ENCODE measurements around the gene GALNS.

The GALNS gene

DNA sequence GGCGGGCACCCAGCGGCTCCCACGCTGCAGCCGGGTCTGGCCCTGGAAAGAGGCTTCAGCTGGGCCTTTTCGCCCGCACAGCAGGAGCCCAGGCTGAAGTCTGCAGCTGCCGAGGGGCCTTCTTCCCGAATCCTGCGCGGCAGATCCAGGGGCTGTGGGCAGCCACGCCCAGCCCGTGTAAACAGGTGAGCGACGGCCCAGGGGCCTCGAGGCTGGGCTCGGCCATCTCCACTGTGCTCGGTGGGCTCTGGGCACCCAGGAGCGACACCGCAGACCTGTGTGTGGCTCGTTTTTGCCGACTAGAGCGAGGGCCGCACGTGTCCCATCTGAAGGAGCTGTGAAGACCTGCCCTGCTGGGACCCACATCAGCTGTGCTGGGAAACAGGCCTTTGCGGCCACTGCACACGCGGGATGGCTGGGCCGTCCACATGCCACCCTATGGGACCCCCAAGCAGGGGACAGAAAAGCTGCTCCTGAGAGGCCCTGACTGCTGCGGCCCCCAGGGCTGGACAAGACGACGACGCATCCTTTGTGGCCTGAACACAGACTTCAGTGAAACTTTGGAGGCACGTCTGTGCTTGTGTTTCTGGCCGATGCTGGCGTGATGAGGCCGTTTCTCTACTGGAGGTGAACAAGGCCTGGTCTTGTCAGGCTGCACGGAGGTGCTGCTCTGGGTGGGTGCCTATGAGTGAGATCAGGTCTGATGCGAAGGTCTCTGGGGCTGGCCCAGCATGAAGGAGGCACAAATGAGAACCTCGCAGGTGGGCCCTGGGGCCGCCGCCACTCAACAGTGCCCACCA is 39.8 kb downstream of the GALNS start:
- no peak for DNase-seq (ENCODE audit: low read depth in 2 of 2)

GRCh38 chr16:88815901-88816589 is 40.7 kb downstream of the GALNS start:
- peak in 1 of 2 donors; percentile 27 for DNase-seq (ENCODE audit: low read depth in 2 of 2)

- DNase-seq (ENCODE audit: low read depth in 2 of 2), result no peak
Measured at GRCh38 chr16:88815227-88815626, 41.5 kb downstream of the GALNS start.

GRCh38 chr16:88814144-88814502 is 42.6 kb downstream of the GALNS start:
- no peak for DNase-seq (ENCODE audit: low read depth in 2 of 2)

DNA sequence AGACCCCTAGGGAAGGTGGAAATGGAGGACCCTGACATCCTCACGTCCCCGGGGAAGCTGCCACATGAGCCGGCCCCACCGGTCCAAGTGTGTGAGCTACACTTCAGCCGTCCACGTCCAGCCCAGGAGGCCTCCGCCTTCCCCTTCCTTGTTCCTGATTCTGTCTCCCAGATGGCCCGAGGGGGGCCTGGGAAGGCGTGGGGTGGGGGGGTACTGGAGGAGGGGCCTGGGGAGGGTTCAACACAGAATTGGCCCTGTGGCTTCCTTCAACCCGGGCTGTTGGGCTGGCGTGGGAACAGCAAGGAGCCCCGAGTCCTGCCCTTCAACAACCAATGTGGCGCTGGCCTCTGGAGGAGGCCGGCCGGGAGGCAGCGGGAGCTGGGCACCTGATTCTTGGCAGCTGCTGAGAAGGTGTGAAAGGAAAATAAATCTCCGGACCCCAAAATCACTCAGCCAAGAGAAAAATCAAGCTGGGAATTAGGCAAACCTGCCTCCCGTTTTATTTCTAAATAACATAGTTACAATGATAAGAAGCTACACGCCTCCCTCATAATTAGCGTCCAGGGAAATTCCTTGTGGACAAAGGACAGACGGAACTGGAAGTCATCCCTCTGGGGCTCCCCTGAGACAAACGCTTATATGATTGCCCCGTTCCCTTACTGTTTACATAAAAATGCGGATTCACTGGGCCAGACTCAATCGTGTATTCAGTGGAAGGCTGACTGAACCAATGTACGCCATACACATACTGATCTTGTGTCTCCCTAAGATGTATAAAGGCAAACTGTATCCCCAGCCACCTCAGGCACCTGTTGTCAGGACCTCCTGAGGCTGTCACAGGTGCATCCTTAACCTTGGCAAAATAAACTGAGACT is 43.2 kb downstream of the GALNS start:
- DNase-seq (ENCODE audit: low read depth in 2 of 2), result no peak

DNA sequence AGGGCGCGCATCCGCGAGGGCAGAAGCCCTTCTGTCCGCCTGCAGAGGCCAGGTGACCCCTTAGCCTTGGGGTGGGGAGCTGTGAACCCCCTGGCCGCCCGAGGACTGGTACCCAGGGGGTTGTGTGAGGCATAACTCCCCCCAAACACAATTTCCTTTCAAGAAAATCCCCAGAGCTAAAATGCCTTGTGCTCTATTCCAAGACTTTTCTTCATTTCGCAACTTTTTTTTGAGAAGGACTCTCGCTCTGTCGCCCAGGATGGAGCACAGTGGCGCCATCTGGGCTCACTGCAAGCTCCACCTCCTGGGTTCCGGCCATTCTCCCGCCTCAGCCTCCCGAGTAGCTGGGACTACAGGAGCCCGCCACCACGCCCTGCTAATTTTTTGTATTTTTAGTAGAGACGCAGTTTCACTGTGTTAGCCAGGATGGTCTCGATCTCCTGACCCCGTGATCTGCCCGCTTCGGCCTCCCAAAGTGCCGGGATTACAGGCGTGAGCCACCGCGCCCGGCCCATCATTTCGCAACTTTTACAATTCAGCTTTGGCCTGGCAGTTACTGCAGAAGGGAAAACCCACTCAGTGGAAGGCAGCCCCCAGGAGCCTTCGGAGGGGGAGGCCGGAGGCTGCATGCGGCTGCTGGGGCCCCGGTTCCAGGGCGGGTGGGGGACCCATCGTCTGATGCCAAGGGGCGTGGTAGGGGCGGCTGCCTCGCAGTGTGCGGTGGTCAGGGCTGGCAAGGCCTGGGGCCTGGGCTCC is 44.1 kb downstream of the GALNS start:
- no peak for DNase-seq (ENCODE audit: low read depth in 2 of 2)

DNA sequence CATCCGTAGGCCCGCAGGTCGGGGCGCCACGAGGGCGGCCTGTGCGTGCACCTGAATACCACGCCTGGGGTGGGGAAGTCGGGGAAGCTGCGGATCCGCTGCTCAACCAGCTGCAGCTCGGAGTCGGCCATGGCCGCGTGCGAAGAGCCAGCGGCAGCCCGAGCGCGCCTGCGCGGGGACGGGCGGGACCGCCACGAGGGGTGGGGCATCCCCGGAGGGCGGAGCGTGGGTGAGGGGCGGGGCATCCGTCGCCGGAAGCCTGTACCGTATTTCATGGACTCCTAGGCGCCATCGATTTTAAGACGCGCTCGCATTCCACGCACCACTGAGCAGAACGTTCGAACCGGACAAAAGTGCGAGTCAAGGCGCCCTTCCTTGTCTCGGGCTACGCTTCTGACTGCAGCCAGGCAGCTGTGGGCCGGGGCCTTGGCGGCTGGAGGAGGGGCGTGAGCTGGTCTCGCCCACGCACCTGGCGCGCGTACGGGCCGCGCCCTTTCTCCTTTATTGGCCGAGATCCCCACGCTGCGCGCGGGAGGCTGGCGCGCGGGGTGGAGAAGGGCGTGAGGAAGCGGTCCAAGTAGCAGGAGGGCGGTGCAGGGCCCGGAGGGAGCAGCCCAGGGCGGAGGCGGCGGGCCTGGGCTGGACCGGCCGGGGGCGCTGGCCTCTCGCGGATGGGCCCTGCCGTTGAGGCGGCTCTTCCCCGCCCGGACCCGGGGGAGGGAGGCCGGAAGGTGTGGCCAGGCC is 44.8 kb downstream of the GALNS start, which contains the start of gene APRT:
TSS of gene APRT (minus strand) at position 160 of the 744 bp plus-strand sequence. CDS start at position 131, 29 bp downstream.
- peak; percentile 93 to 96 for DNase-seq (ENCODE audit: low read depth in 2 of 2)

- peak; percentile 41 to 44 for DNase-seq (ENCODE audit: low read depth in 2 of 2)
Measured at GRCh38 chr16:88810912-88811768, 45.6 kb downstream of the GALNS start.

- no peak for DNase-seq (ENCODE audit: low read depth in 2 of 2)
Measured at GRCh38 chr16:88810166-88810911, 46.4 kb downstream of the GALNS start.

GRCh38 chr16:88809676-88810165 is 47.0 kb downstream of the GALNS start:
- no peak for DNase-seq (ENCODE audit: low read depth in 2 of 2)

GRCh38 chr16:88809068-88809675 is 47.6 kb downstream of the GALNS start:
- DNase-seq (ENCODE audit: low read depth in 2 of 2), result no peak

DNA sequence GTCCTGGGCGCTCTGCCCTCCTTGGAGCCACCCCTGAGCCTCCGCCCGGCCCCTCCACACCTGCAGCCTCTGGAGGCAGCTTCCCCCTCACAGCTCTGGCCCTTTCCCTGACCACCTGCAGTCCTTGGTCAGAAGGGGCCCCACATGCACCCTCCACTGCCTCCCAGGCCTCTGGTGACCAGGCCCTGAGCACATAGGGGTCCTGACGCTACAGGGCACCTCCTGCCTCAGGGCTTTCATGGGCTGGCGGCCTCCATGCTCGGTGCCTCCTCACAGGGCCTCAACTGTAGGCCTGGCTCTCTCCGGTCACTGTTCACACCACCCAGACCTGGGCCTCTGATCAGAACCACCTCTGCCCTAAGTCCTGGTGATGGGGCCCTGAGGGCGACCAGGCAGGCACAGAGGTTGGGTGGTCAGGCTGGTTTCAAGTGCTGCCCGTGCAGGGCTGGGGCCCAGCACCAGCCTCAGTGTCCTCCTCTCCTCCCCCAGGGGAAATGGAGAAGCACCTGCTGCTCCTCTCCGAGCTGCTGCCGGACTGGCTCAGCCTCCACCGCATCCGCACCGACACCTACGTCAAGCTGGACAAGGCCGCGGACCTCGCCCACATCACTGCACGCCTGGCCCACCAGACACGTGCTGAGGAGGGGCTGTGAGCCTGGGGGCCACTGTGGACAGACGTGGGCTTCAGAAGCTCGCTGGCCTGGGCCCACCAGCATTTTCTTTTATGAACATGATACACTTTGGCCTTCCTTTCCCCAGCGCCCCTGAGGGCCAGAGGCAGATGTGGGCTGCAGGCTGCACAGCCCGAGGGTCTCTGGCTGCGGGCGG is 48.9 kb downstream of the GALNS start:
- no peak for DNase-seq (ENCODE audit: low read depth in 2 of 2)

GRCh38 chr16:88807142-88807625 is 49.6 kb downstream of the GALNS start:
- DNase-seq (ENCODE audit: low read depth in 2 of 2), result no peak

- no peak for DNase-seq (ENCODE audit: low read depth in 2 of 2)
Measured at GRCh38 chr16:88806491-88807111, 50.1 kb downstream of the GALNS start.

DNA sequence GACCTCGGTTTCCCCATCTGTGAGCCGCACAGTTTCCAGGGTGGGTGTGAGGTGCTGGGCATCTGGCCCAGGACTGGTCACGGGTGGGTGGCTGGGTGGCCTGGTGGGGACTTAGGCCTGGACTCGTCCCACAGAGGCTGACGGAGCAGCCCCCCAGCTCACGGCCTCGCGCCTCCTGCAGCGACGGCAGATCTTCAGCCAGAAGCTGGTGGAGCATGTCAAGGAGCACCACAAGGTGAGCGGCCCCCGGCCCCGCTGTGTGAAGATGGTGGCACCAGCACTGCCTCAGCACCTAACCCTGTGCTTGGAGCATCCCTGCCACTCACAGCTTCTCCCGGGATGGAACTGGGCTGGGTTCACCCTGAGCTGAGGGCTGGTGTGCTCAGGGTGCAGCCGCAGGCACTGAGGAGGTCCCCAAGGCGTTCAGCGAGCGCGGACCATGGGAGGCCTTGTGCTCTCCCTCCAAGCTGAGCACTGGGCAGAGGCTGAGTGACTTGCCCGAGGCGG is 50.8 kb downstream of the GALNS start:
- DNase-seq (ENCODE audit: low read depth in 2 of 2), result no peak

DNA sequence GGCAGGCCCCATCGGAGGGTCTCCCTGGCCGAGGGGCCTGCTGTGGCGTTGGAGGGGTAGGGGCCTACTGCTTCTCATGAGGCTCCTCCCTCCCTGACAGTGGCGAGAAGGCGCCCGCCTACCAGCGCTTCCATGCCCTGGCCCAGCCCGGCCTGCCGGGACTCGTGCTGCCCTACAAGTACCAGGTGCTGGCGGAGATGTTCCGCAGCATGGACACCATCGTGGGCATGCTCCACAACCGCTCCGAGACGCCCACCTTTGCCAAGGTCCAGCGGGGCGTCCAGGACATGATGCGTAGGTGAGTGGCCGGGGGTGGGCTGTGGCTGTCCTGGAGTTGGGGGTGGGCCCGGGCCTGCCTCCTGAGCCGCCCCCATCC is 51.4 kb downstream of the GALNS start:
- DNase-seq (ENCODE audit: low read depth in 2 of 2), result no peak
